T1000 (cell line): ENCODE measurements around the gene NPPB.

Experiments
- DNase-seq: peaks from one replicate; lab custom pipeline; 2025; ENCODE audit warnings: mixed read lengths; lab: John Stamatoyannopoulos, UW

The NPPB gene

DNA sequence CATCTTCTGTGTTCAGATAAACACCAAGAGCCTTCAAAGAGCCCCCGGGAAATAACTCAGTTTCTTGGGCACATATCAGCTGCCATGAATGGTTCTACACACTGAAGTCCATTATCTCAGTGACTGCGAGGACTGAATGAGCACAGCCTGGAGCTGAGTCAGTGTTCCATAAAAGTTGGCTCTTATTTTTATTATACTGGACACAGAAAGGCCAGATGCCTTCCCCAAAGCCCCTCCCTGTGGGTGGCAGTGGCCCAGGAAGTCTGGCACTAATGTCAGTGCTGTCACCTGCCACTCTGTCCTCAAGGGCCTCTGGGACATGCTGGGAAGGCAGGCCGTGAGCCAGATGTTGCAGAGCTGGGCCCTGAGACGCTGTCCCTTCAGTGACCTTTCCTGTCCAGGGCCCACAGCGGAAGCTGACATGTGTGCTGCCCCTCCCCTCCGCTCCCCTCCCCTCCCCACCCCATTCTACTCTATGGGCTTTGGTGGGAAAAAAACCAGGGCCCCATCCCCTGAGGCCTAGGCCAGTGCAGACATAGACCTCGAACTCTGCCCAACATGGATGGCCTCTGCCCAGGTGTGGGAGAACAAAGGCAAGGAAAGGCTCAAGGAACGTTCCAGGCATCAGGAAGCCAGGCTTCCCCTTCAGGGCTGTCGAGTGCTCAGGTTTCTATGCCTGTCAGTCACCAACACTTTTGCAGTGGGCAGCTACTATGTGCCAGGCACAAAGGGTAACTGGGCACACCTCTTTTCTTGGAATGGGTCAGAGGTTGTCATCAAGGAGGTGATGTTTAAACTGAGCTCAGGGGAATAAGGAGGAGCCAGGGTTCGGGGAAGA lies 22.4 kb upstream of the NPPB start:
- DNase-seq, result no peak

DNA sequence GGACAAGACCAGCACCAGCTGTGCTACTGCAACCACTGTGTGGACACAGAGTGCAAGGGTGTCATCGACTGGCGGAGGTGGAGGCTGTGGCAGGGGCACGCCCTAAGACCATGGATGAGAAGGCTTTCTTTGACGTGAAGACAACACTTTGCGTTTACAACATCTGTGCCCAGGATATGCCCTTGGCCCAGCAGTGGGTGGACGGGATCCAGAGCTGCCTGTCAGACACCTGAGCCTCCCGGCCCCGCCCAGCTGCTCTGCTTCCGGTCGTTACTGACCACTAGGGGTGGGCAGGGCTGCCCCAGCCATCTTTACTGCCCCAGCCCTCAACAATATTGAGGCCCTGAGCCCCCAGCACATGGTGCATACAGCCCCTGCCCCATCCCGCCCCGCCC lies 21.4 kb upstream of the NPPB start:
- no peak for DNase-seq

DNA sequence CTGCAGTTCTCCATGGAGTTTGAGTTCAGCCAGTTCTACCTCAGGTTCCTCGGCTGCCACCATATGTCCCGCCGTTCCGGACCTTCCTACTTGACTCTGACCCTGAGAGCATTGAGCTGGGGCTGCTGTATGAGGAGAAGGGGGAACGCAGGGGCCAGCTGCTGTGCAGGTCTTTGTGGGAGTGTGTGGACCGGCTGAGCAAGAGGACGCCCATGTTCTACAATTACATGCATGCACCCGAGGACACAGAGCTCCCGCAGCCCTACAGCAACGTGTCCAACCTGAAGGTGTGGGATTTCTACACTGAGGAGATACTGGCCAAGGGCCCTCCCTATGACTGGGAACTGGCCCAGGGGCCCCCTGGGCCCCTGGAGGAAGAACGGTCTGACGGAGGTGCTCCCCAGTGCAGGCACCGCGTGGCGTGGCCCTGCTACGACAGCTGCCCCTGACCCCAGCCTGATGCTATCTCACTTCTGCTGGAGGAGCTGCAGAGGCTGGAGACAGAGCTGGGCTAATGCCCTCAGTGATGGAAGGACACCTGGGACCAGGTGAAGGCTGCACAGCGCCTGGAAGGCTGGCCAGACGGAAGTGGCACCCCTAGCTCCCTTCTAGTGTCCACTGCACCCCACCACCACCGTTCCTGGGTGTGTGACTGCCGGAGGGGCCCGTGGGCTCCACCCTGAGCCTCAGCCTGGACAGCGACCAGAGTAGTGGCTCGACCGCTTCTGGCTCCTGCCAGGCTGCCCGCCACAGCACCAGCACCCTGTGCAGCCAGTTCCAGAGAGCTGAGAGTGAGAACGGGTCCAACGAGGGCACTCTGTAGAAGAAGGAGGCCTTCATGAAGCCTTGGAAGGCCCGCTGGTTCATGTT lies 20.8 kb upstream of the NPPB start:
- no peak for DNase-seq

DNA sequence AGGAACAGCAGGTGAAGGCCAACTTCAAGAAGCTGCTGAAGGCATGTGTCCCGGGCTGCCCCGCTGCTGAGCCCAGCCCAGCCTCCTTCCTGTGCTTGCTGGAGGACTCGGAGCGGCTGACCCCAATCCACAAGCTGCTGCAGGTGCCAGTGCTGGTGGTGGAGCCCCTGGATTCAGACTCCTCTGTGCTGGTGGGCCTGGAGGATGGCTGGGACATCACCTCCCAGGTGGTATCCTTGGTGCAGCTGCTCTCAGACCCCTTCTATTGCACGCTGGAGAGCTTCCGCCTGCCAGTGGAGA lies 20.1 kb upstream of the NPPB start:
- no peak for DNase-seq

GRCh38 chr1:11878081-11878890 lies 19.5 kb upstream of the NPPB start:
- no peak for DNase-seq

GRCh38 chr1:11877074-11877473 lies 18.3 kb upstream of the NPPB start:
- DNase-seq, result no peak

DNA sequence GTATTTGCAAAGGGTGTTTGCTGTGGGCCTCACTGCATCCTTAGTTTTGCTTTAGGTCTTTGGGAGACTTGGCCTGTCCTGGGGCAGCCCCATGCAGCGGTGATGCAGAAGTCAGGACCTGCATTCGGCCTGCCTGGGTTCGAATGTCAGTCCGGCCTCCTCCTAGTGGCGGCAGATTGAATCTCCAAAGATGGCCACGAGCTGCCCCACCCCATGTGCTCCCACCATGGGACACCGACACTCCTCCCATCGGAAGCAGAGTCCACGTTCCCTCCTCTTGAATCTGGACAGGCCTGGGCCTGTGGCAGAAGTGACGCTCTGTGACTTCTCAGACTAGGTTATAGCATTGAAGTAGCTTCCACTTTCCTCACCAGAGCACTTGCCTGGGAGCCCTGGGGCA lies 16.3 kb upstream of the NPPB start:
- no peak for DNase-seq

DNA sequence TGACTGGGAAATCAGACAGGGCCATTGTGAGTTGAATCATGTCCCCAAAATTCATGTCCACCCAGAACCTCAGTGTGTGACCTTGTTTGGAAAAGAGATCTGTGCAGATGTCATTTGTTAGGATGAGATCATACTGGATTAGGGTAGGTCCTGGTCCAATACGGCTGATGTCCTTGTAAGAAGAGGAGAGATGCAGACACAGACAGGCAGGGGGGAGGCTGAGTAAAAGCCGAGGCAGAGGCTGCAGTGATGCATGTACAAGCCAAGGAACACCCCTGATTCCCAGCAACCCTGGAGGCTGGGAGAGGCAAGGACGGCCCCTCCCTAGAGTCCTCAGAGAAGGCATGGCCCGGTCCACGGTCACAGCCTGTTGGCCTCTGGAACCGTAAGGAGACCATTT lies 15.9 kb upstream of the NPPB start:
- no peak for DNase-seq

DNA sequence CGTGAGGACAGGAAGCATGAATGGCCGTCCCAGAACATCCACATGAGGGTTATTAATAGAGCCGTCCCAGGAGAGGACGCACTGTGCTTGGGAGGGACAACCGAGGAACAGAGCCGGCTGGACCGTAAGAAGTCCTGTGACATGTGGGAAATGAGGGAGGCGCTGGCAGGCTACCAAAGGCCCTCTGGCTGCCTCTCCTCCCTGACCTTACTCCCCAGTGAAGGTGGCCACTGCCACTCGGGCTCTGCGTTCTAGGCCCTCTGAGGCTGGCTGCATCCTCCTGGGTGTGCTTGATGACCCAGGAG lies 15.5 kb upstream of the NPPB start:
- DNase-seq, result no peak

GRCh38 chr1:11873395-11874257 lies 14.9 kb upstream of the NPPB start:
- no peak for DNase-seq

DNA sequence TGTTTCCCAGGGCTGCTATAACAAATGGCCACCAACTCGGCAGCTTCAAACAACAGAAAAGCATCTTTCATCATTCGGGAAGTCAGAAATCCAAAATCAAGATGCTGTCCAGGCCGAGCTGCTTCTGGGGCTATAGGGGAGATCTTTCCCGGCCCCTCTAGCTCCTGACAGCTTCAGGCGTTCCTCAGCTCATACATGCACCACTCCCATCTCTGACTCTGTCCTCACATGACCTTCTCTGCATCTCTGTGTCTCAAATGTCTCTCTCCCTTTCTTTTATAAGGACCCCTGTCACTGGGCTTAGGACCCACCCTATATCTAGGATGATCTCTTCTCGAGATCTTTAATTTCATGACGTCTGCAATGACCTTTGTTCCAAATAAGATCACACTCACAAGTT lies 13.8 kb upstream of the NPPB start:
- no peak for DNase-seq

DNA sequence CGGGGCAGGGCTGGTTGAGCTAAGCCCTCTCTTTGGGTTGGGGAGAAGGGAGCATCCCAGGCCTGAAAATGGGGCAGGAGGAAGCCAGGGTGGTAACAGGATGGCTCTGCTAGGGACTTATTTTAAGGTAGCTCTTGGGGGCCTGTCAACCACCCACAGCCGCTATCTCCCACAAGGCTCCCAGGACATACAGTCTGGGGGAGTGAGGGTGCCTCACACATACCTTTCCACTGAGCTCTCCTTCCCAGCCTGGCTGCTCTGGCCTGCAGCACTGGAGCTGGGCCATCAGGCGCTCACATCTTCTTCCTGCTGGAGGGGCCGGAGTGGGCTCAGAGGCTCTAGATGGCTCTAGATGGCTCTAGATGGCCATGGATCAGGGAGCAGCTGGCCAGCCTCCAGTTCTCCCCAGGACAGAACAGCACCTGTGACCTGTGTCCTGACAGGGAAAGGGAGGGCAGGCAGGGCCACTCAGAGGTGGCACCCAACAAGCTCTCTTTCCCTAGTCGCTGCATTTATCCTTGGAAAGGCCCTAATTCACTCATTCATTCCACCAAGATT lies 11.0 kb upstream of the NPPB start:
- no peak for DNase-seq

DNA sequence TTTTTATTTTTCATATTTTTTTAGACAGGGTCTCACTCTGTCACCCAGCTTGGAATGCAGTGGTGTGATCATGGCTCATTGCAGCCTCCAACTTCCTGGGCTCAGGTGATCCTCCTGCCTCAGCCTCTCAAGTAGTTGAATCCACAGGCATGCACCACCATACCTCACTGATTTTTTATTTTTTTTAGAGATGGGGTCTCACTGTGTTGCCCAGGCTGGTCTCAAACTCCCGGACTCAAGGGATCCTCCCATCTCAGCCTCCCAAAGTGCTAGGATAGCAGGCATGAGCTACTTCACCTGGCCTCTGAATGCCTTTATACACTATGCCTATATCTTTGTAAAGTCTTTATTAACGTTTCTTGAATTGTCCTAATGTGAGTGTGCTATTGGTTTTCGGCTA lies 10.4 kb upstream of the NPPB start:
- no peak for DNase-seq

GRCh38 chr1:11868331-11868980 lies 9.7 kb upstream of the NPPB start:
- DNase-seq, result no peak

- no peak for DNase-seq
Observed at GRCh38 chr1:11862890-11863289, 4.1 kb upstream of the NPPB start.

DNA sequence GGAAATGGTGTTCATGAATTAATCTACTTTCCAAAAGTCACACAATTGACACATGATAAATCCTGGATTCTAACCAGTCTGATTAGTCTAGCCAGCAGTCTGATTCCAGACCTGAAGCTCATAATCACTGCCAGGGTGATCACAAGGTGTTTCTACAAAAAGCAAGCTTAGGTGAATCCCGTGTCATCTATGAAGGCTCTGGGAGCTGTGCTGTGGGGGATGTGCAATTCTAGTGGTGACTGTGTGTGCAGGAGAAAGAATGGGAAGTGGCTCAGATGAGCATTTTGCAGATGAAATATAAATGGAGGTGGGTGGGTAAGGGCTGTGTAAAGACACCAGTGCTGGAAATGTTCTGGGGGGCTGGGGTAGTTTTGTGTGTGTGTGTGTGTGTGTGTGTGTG lies 1.8 kb upstream of the NPPB start:
- DNase-seq, result no peak

- no peak for DNase-seq
Observed at GRCh38 chr1:11860083-11860482, 1.3 kb upstream of the NPPB start.

DNA sequence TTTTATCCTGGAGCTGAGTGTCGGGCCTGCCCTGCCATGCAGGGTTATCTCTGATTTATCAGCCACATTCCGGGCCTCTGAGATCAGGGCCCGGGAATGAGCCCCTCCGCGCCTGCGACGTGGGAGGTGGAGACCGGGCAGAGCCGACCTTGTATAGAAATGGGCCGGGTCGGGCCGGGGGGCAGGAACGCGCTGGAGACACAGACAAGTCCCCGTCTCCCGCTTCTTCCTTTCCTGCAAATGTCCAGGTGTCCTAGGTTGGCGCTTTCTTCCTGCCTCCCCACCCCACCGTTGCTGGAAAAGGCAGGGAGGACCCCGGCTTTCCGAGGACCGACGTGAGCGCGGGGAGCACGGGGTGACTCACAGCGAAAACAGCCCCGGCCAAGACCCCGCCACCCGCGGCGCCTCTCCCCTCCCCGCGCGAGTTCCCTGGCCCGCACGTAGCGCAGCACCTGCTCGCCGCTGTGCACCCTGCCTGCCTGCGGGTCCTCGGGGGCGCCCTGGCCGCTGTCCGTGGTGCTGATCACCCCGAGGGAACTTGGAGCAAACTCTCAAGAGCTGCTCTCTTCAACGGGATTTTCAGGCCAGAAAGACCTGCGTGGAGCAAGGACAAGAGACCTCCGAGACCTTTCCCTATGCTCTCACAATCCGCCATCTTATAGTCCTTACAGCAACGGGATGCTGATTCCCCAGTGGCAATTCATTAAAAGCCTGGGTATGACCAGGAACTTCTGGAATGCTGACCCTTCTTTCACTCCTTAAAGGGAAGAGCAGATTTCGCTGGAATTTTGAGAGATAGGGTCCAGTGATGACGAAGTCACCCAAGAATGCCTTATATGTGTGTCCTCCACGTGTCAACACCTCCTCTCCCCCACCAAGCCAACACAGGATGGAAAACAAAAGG lies 475 bp upstream of the NPPB start:
- peak; percentile 42 for DNase-seq

GRCh38 chr1:11858158-11858557 lies 587 bp downstream of the NPPB start:
- DNase-seq, result no peak
